RWPE1 (cell line): ENCODE measurements around the gene SLC9C2.

Experiments used
- CTCF ChIA-PET: fragments of 350-600 bp; sonication (Branson Sonifier 250); formaldehyde crosslinking; extraction: SDS; loops from one replicate; lab custom pipeline; 2021; lab: Yijun Ruan, JAX
- POLR2A ChIA-PET: fragments of 400-600 bp; formaldehyde crosslinking; extraction: SDS; loops from one replicate; lab custom pipeline; 2020; ENCODE audit warnings: antibody characterized with exemption; ENCODE audit not compliant: low non-redundant PET; lab: Yijun Ruan, JAX
- DNase-seq: peaks from one replicate; pipeline ENCODE4 v3.0.0; 2012; ENCODE audit warnings: low spot score
- H3K27ac ChIP-seq: fragments of 450-650 bp; 2 replicates; pipeline ENCODE4 v1.5.1; 2017
- TF ChIP-seq, protein P1 (sequence below): fragments of 450-650 bp; conservative IDR thresholded peaks from 2 replicates; pipeline ENCODE4 v1.5.1; 2017; ENCODE audit warnings: low read depth, mild to moderate bottlenecking

SLC9C2 gene

GRCh38 chr1:173545688-173546087 is 57.2 kb downstream of the SLC9C2 start:
- TF ChIP-seq, protein P1, sequence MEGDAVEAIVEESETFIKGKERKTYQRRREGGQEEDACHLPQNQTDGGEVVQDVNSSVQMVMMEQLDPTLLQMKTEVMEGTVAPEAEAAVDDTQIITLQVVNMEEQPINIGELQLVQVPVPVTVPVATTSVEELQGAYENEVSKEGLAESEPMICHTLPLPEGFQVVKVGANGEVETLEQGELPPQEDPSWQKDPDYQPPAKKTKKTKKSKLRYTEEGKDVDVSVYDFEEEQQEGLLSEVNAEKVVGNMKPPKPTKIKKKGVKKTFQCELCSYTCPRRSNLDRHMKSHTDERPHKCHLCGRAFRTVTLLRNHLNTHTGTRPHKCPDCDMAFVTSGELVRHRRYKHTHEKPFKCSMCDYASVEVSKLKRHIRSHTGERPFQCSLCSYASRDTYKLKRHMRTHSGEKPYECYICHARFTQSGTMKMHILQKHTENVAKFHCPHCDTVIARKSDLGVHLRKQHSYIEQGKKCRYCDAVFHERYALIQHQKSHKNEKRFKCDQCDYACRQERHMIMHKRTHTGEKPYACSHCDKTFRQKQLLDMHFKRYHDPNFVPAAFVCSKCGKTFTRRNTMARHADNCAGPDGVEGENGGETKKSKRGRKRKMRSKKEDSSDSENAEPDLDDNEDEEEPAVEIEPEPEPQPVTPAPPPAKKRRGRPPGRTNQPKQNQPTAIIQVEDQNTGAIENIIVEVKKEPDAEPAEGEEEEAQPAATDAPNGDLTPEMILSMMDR: no peak
- ChIA-PET POLR2A (no interaction called here), CTCF (interaction anchor here (0.7 kb wide), 1 partner anchor 16 kb away, joined by 3 read pairs; no protein-coding TSS in a partner anchor)
- no peak for DNase-seq
- no peak overlapping the region for H3K27ac ChIP-seq

GRCh38 chr1:173536223-173536622 is 66.6 kb downstream of the SLC9C2 start:
- H3K27ac ChIP-seq: no peak overlapping the region
- ChIA-PET POLR2A (no interaction called here), CTCF (no interaction called here)
- TF ChIP-seq, protein P1: no peak
- DNase-seq: no peak

DNA sequence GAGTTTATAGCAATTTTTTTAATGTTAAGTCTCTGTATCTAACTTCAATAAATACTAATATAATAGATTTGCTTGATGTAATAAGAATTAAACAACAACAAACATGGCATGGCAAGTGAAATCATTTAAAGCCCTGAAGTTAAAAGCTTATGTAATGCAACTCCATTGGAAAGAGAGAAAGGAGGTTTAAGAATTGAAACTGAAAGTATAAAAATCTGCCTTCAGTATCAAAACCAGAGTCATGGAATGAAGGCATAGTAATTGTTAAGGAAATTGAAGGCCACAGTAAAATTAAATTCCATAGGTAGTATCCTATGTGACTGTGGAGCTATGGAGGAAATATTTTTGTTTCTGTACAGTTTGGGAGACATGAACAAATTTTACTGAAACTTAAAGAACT is 70.6 kb downstream of the SLC9C2 start:
- no peak overlapping the region for H3K27ac ChIP-seq
- no peak for DNase-seq
- TF ChIP-seq, protein P1: no peak
- POLR2A ChIA-PET: no interaction called here
- CTCF ChIA-PET: interaction anchor here (0.8 kb wide), 1 partner anchor 101 kb away, joined by 4 read pairs; no protein-coding TSS in a partner anchor

DNA sequence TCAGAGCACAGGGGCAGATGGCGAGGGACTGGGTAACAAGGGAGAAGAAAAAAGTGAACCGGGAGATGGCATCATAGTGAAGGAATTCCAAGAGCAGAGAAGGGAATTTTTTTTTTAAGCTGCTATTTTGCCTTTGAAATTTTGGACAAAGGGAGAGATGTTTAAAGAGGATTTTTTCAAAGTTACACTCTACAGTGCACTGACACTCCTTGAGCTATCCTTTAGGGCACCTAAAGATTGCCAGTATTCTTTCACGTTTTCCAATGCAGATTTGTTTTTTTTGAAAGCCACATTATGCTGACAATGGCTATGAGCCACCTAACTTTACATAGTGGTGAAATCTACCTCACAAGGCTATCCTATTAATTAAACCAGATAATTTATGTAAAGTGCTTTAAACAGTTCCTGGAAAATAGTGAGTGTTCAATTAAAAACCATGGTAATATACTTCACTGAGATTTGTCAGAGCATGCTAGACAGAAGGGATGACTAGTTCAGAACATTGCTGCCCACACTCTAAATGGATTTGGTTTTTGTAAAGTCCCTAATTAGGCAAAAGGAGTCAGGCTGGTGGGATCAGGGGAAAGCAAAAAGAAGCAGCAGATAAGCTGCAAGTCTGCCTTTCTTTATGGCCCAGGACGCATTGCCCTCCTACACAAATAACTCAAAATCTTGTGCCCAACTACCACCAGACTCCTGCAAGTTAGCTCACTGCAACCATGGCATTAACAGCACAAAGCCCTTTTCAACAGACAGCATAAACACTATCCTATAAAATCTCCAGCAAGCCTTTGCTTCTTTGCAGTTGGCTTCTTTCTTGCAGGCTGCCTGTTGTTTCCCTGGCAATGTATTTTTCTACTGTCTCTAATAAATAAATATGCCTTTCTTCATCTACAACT is 71.8 kb downstream of the SLC9C2 start:
- POLR2A ChIA-PET: no interaction called here
- CTCF ChIA-PET: interaction anchor here (0.8 kb wide), 1 partner anchor 100 kb away, joined by 4 read pairs; no protein-coding TSS in a partner anchor
- H3K27ac ChIP-seq: no peak overlapping the region
- TF ChIP-seq, protein P1: no peak
- DNase-seq: no peak

GRCh38 chr1:173529106-173529505 is 73.8 kb downstream of the SLC9C2 start:
- TF ChIP-seq, protein P1: no peak
- no peak overlapping the region for H3K27ac ChIP-seq
- ChIA-PET POLR2A (no interaction called here), CTCF (no interaction called here)
- no peak for DNase-seq

DNA sequence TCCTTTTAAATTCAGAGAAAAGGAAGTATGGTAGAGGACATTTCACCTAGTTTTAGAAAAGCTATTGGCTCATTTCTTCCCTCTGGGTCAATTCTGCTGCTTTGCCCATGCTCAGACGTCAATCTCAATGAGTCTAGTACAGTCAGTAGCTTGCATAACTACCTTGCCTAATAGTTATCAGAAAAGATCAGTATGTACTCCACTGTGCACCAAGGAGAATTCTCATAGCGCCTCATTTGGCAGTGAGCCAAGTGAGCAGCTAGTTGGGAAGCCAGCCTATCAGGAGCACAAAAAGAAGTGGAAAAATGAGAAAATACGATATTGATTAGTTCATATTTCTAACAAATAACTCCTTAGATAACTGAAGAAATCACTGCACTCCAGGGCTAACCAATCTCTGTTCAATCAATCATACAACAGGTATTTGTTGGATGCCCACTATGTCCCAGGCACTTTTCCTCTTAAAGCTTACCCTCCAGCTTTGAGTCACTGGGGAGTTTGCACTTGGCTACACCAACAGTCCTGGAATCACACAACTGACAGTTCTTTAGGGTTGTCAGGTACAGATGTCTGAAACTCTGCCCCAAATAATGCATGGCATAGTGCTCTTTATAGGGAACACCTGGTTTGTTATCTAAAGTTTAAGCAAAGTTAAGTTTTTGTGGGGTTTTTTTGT is 75.6 kb downstream of the SLC9C2 start:
- TF ChIP-seq, protein P1: no peak
- ChIA-PET CTCF (interaction anchor here (0.5 kb wide), 2 partner anchors 99 to 164 kb away, joined by 3 read pairs; no protein-coding TSS in a partner anchor), POLR2A (no interaction called here)
- peak; percentile 56 for DNase-seq
- no peak overlapping the region for H3K27ac ChIP-seq
